Pulmonary artery endothelial cell (primary cell): ENCODE data around the gene FRYL. TPM values are rescaled to one million over a fixed set of nuclear protein-coding genes. Genes with fewer than 3 reads are reported as not detected.
"Not testable (repeated sequence)": the region's sequence is repeated elsewhere in the genome, so short reads cannot be mapped to it uniquely, and the experiment has no call there.

Experiments used
- DNase-seq: peaks from one replicate; pipeline ENCODE4 v3.0.0-alpha.2; 2011; ENCODE audit warnings: low read depth, low spot score
- total RNA-seq: library from RNA; depleted of rRNA; stranded (reverse); fragments of >200 nt; gene quantifications from 2 replicates; pipeline ENCODE4 v1.2.3, GENCODE V29; 2014

The FRYL gene
- total RNA-seq, 1 donor from 2014 or later, result 90.3 TPM

DNA sequence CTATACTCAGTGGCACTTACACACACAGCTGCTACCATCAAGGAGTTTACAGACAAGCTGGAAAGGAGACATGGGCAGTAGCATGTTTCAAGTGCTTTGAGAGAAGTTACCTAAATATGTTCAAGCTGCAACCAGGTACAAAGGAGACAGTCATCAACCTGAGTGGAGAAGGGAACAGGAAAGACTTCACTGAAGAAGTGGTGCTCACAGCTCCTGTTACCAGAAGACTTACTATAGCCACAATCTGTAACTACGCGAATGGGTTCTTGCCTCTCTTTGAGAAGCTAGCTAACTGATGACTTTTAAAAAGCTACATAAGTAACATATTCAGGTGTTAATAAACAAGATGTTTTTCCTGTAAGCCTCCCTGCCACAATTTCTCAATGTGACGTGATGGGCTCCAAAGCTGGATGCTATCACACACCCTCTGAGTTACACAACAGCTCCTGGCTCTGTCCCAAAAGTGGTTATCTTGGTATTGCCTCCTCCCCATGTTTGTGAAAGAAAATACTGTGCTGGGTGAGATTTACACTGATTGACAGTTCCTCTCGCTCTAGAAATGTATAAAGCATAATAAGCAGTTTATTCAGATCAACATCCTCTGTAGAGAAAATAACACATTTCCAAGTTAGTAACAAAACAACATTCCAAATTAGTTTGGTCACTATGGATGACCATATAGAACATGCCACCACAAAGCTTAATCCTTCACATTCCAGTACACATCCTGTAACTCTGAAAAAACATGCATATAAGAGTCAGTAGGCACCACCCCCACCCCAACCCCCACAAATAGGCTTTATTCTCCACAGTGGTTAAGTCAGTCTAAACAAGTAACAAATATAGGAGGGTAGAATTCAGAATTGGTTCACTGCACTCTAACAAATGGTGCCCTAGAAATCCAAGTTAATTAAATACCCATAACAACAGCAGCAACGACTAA lies 81.8 kb downstream of the FRYL start:
- peak; percentile 74 for DNase-seq

DNA sequence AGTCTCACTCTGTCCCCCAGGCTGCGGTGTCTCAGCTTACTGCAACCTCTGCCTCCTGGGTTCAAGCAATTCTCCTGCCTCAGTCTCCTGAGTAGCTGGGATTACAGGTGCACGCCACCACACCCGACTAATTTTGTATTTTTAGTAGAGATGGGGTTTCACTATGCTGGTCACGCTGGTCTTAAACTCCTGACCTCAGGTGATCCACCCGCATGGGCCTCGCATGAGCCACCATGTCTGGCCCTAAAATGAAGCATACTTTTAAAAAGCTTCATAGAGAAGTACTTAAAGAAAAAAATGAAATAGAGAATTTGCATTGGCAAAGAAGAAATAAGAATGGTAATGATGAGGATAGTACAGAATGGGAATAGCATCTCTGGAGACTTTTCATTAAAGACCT lies 82.6 kb downstream of the FRYL start:
- not testable (repeated sequence) for DNase-seq

DNA sequence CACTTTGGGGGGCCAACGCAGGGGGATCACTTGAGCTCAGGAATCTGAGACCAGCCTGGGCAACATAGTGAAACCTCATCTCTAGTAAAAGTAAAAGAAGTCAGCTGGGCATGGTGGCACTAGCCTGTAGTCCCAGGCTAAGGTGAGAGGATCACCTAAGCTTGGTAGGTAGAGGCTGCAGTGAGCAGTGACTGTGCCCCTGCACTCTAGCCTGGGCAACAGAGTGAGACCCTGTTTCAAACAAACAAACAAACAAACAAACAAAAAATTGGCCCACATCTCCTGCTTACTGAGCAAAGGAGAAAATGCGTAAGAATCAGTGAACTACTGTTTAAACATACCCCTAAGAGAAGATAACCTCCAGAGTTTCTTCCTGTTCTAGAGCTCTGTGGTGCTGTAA lies 85.3 kb downstream of the FRYL start:
- DNase-seq, result no peak

DNA sequence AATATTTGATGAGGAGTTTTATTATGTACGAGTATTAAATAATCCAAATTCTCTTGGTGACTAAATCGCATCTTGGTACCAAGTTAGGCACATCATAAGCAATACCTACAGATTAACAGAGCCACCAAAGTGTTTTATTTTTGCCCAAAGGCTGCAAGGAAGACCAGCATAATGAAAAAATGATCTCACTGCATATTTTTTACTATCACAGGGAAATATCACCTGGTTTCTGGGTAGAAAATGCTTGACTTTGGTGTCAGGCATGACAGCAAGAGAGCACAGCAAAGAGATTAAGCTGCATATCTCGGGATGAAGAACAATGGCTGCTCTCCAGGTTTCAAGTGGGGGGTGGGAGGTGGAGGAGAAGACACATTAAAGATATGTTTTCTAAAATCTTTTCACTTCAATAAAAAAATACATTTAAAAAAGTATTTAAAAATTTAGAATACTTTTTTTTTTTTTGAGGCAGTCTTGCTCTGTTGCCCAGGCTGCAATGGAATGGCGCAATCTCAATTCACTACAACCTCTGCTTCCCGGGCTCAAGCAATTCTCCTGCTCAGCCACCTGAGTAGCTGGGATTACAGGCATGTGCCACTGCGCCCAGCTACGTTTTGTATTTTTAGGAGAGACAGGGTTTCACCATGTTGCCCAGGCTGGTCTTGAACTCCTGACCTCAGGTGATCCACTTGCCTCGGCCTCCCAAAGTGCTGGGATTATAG lies 86.1 kb downstream of the FRYL start:
- no peak for DNase-seq

DNA sequence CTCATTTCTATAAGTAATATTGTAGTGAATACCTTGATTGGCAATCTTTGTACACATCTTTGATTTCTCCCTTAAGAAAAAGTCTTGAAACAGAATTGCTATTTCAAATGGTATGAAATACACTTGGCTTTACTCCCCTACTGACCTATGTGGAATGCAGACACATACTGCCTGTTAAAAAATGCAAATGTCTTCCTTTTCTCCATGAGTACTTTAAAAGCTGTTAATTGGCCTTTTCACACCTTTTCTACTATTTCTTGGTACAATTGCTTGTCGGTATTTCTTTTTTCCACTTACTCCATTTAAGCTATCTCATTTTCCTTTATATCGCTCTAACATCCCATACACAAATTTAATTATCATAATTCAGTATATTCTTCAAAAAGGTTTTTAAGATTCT lies 87.2 kb downstream of the FRYL start:
- no peak for DNase-seq

DNA sequence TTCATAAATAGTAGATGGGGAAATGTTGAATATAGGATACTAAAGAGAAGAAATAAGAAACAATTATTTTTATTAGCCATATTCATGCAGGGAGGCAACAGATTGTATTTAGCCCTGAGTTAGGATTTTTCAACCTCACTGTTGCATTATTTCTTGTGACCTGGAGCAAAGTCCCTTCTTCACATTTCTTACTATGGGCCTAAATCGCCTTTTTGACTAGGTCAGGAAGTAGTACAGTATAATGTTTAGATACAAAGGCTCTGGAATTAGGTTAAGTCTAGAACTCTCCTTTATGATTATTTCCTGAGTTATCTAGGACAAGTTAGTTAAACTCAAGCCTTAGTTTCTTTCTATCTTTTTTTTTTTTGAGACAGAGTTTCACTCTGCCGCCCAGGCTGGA lies 88.0 kb downstream of the FRYL start:
- DNase-seq, result no peak

DNA sequence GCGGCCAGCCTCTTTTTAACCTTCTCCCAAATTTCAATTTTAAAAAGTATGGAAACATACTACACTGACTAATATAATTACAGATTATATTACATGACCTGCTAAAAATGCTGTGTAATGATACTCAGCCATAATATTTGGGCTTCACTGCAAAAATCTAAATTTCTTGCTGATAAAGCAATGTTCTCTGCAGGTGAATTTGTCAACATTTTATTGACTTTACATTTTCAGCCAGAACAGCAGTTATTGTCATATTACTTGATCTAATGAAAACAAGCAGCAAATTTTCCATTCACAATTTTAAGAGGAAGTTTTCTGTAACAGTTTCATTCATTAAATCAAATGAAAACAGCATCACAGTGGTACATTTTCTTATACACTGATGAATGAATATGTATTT lies 91.1 kb downstream of the FRYL start:
- DNase-seq, result no peak

DNA sequence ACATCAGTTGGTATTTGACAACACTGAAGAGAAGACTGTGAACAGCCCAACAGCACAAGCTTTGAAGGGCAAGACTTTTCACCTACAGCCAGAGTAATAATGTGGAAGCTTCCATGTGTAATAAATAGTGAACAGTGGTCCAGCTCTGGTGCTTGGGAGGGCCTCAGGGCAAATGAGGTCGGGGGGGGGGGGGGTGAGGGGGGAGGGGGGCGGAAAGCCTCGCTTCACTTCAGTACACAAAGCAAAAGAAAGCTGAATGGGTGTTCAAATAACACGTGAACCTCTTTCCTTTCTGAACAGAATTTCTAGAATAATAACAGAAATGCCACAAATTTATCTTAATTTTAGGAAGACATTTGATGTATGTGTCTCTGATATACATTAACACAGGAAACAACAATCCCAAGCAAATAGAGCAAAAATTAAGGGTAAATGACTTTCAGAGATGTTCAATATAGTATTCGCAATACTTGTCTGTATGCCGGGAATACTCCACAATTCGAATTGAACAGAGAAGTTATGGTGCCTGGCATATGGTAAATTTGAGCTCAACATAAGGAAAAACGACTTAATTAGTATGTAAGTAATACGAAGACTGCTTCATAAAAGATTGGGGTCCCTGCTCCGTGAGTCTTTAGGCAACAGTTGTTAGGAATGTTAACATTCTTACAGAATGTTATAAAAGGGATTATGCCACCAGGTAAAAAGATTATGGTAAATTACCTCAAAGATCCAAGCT lies 92.6 kb downstream of the FRYL start:
- no peak for DNase-seq

DNA sequence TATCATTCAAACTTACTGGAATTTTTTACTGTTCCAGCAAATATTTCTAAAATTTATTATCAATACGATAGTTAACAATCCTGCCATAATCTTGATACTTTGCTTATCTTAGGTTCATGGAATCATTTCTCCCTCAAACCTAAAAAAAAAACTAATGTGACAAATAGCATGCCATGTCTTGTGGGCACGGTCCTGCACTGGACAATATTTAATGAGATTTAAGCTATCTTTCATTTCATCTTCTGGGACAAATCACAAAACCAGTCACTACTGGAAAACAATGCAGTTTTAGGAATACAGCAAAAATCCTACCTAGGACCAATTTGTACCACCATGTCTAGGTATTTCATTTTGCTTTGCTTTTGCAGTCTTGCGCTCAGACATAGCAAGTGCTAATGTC lies 93.7 kb downstream of the FRYL start:
- no peak for DNase-seq

DNA sequence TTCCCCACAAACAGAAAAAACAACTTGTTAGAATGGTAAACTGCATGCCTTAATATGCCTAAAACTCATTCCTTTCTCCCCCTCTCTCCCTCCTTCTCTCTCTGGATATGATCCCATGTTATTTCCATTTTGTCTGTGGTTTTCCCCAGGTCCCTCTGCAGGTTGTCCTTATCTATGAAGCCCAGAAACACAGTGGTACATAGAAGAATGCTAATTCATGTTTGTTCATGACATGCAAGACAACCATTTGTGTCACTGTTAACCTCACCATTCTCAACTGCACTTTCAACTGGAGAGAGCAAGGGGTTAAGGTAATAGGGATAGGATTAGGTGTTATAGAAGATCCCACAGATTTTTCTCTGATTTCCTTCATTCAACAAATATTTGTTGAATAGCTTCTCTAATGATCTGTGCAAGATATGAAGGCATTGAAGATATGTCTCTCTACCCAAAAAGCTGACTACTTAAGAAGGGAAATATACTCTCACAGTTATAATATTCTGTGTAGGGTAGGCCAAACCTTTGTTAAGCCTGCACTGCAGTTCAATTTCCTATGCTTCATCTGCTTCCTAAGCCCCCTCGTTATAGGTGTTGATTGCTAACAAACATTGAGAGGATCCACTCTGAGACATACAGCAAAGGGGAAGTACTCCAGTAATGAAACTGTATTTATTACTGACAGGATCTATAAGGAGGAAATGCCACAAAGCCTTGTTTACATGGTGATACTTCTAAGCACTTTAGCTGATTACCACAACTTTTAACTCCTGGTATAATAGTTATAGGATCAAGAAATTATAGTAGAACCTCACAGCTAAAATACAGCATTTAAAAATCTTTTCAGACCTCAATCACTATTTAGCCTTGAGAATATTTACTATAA lies 96.1 kb downstream of the FRYL start:
- no peak for DNase-seq

DNA sequence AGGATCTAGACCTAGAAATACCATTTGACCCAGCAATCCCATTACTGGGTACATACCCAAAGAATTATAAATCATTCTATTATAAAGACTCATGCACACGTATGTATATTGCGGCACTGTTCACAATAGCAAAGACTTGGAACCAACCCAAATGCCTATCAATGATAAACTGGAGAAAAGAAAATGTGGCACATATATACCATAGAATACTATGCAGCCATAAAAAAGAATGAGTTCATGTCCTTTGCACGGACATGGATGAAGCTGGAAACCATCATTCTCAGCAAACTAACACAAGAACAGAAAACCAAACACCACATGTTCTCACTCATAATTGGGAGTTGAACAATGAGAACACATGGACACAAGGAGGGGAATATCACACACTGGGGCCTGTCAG lies 97.2 kb downstream of the FRYL start:
- DNase-seq, result not testable (repeated sequence)

DNA sequence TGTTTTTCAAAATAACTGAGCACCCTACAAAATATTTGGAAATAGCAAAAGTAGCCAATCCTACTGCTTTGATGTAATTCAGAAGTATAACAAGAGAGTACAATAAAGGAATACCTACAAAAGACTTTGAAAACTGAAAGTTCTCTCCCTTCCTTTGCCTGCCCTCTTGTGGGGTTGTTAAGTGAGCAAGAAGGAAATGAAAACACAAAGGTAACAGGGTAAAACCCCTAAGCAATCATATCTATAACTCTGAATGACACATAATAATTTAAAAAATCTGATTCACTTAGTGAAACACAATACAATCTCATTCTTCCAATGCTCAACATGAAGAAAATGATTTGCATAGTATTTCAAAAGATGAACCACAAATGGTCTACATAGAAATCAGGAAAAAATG lies 98.2 kb downstream of the FRYL start:
- no peak for DNase-seq

DNA sequence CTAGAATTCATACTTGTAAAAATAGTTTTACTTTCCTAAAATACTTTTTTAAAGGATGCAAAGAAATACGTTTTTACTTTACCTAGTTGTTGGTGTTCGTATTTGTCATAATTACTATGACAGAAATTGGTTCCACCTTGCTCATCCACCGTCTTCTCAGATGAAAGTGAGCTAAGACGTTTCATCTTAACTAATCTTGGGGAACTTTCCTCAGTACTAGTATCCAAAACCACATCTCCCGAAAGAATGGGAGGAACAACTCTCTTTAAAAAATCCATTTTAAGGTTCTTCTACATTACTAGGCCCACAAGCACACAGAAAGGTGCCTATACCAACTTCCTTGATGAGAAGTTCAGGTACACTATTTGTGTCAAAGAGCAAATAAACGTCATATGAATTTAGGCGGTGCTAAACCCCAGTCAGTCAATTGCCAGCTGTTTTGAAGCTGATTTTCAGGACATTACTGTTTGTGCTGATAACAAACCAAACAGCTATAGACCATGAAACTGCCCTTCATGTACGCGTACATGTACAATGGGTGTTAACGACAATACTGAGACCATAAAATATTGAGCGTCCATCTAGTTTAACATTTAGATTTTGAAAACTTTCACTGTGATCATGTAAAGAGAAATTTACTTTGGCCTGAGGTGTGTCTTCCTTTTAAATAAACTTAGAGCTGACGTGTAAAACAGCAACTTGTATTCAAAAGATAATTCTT lies 99.1 kb downstream of the FRYL start:
- DNase-seq, result no peak

DNA sequence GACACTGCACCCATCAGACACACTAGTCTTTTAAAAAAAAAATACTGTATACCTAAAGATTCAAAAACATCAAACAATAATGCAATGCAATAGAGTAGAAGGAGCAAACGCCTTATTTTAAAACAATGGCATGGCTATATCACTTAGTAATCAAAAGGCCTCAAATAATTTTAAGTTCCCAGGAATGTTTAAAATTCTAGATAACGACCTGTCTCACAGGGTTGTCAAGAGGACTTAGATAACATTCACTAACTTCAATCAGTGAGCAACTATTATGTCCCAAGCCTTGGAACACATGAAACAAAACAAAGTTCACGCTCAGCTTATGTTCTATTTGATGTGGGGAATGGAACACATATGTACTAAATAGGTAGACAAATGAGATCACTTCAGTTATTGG lies 106.5 kb downstream of the FRYL start:
- DNase-seq, result no peak

DNA sequence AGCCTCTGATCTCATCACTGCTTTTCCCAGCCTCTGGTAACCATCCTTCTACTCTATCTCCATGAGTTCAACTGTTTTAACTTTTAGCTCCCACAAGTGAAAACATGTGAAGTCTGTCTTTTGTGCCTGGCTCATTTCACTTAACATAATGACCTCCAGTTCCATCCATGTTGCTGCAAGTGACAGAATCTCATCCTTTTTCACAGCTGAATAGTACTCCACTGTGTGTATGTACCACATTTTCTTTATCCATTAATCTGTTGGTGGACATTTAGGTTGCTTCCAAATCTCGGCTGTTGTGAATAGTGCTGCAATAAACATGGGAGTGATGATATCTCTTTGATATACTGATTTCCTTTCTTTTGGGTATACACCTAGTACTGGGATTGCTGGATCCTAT lies 109.5 kb downstream of the FRYL start:
- DNase-seq, result no peak

DNA sequence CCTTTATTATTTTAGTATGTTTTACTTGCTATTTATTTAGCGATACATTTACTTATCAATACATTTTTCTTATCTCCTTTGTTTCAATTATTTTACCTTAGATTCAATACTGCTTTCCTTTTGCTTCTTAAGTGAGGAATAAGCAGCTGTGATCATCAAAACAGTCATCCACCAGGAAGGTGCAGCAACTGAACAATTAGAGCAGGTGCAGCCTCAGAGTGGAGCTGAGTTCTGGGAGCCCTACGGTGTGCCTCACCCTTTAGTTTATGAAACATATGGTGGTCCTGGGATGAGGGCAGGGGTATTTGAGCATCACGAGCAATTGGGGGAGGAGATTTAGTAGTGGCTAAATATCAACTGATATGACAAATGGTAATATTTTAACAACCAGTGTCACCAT lies 111.0 kb downstream of the FRYL start:
- DNase-seq, result no peak

DNA sequence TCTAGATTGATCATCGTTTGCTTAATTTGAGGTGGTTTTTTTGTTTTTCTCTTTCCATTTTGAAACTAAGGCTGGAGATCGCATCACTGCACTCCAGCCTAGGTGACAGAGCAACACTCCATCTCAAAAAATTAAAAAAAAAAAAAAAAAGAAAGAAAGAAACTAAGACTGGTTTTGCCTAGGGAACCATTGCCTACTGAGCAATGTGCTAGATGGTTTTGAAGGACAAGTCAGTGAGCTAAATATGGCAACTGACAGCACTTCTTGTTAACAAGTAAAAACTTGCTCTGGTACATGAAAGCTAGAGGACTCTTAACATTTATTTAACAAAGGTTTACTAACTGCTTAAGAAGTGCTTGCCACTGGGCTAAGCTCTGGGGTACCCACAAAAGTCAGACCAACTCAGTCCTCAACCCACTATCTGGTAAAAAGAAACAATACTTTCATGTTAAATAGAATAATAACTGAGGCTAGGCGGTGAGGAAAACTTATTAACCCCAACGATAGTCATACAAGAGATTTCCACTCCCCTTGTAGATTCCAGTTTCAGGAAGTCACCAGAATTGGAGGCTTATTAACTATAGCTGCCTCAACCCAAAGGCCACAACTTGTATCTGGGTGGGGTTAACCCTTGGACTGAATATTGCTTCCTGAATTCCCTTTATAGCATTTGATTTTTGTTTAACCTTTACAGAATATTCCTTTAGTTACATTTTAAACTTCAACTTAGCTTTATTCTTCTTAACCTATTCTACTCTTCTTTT lies 111.6 kb downstream of the FRYL start:
- DNase-seq, result no peak

DNA sequence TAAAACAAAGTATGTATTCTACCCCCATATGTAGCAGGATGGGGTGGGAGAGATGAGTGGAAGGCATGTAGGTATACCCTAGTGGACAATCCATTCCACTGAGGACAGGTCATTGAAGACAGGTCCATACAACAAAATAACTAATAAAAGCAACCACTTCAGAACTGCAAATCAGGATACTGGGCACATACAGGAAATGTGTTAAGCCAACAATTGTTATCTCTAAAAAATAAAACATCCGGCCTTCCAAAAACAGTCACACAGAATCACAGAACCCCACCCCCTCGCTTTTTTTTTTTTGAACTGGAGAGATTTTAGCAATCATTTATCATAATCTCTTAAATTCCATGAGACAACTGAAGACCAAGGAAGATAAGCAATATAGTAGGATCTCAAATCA lies 112.9 kb downstream of the FRYL start:
- peak; percentile 19 for DNase-seq

DNA sequence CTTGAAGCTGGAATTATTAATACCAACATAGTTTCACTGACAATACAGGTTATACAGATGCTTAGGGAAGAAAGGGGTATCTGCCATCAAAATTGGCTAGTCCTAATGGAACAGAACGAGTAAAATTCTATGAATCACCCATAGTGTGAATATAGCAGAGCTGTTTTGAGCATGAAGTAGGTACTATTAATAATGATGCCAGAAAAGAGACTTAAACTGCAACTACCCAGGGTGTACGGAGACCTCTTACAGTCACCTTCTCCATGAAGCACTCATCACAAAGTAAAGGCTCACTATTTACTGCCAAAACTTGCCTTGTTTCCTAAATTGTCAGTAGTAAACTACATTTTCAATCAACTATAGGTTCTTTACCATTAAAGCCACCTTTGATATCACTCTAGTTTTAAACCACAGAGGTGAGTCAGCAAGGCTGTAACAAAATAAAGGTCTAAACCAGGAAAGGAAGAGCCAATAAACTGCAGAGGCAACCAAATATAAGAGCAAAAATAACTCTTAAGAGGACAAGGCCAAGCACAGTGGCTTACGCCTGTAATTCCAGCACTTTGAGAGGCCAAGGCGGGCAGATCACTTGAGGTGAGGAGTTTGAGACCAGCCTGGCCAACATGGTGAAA lies 114.4 kb downstream of the FRYL start:
- no peak for DNase-seq
